ENCODE data around the gene MIA2.
A peak's percentile ranks its signal among the peaks of the same experiment; 100 is the strongest.

Gene MIA2

GRCh38 chr14:39376667-39377403 lies 143.1 kb downstream of the MIA2 start:
- no peak overlapping the region for H3K27ac ChIP-seq

GRCh38 chr14:39381366-39381765 lies 147.7 kb downstream of the MIA2 start:
- H3K27ac ChIP-seq, result no peak overlapping the region
- DNase-seq (ENCODE audit: low read depth, low spot score), result no peak

More at GRCh38 chr14:39376667-39377403, 143.1 kb downstream of the MIA2 start:
- no peak for DNase-seq (ENCODE audit: low read depth, low spot score)

DNA sequence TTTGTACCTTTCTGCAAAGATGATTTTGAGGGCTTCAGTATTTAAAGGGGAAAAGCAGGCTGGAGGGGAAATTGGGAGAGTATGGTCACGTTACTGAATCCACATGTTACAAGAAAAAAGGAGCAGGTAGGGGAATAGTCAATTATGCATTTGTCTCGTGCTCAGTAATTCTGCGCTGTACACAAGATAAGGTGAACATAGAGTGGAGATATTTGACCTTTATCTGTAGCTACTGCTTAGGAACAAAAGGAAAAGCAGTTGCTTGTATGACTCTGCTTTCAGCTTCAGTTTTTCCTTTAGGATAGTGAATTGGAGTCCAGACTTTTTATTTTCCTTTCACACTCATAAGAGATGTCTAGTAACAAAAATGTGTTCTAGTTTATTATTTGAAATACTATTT lies 148.7 kb downstream of the MIA2 start:
- no peak overlapping the region for H3K27ac ChIP-seq
- no peak for DNase-seq (ENCODE audit: low read depth, low spot score)

GRCh38 chr14:39383026-39383660 lies 149.4 kb downstream of the MIA2 start:
- no peak overlapping the region for H3K27ac ChIP-seq

GRCh38 chr14:39383741-39384140 lies 150.0 kb downstream of the MIA2 start:
- no peak overlapping the region for H3K27ac ChIP-seq
- DNase-seq (ENCODE audit: low read depth, low spot score), result no peak

More at GRCh38 chr14:39383026-39383660, 149.4 kb downstream of the MIA2 start:
- no peak for DNase-seq (ENCODE audit: low read depth, low spot score)

DNA sequence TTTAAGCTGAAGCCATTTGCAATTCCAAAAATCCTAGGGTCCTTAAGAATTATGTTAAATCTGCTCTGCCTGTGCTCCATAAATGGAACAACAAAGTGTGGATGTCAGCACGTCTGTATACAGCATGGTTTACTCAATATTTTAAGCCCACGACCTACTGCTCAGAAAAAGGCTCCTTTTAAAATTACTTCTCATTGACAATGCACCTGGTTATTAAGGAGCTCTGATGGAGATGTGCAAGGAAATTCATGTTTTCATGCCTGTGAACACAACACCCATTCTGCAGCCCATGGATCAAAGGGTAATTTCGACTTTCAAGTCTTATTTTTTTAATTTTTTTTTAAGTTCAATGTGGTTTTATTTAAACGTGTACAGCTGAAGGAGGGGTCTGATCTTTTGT lies 150.5 kb downstream of the MIA2 start:
- DNase-seq (ENCODE audit: low read depth, low spot score), result no peak
- no peak overlapping the region for H3K27ac ChIP-seq

- peak; percentile 36 for DNase-seq (ENCODE audit: low read depth, low spot score)
- no peak overlapping the region for H3K27ac ChIP-seq
Measured at GRCh38 chr14:39393289-39393688, 159.6 kb downstream of the MIA2 start.

DNA sequence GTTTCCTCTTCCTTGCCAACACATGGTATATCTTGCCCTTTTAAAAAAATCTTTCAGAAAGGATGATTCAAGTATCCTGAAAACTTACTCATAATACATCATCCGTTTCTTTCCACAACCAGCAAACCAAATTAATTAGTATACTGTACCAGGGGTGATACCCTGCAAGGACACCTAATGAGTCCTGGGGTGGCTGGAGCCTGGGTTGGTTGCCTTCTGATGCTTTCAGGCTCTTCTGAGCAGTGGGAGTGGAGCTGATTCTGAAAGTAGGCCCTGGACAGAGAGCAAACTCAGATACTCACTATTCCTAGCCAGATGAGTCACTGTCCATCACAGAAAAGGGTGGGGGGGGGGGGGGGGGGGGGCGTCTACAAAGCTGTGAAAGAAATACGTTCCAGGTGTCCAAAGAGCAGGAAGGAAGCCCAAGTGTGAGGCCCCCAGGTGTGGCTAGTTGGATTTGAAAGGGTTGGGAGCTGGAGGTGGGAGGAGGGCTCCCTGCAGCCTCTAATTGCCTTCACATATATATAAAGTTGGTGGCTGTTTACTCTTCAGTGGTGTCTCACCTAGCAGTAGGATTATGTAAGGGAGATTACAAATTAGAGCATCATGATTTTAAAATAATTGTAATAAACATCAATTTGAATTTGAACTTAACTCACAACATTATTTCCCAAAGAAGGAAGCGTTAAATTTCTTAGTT lies 162.0 kb downstream of the MIA2 start:
- no peak for DNase-seq (ENCODE audit: low read depth, low spot score)
- peak overlapping the region; percentile 39 for H3K27ac ChIP-seq

DNA sequence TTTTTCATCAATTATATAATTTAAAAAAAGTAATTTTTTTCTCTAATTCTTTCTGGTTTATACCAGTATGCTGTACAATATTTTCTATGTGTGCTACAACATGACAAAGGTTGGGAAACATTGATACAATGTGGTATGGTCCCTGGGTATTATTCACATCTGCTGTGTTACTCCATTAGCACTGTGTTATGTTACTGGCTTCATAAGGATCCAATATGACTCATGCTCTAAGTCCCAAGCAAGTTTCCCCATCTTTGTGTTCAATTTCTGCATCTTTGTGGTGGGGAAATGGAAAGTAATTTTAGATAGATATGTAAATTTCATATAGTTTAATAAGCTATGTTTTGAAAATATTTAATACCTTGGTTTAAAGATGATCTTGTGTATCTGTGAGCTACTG lies 162.7 kb downstream of the MIA2 start:
- no peak for DNase-seq (ENCODE audit: low read depth, low spot score)
- H3K27ac ChIP-seq, result no peak overlapping the region

DNA sequence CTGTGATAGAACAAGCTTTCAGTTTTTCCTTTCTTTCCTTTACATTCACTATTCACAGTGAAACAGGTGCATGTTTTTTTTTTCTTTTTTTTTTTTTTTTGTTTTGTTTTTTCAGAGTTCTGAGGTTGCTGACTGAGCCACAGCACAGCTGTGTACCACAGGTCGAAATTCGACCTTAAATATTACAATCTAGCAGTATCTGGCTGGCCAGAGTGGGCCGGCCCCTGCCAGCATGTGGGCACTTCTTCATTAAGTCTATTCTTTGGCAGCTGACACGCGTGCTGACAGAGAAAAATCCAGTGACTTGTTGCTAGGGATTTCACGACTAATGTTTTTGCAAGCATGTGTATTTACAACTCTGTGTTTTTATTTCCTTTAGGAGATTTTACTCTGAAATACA lies 164.7 kb downstream of the MIA2 start:
- no peak for DNase-seq (ENCODE audit: low read depth, low spot score)
- no peak overlapping the region for H3K27ac ChIP-seq

GRCh38 chr14:39406560-39406959 lies 172.8 kb downstream of the MIA2 start:
- DNase-seq (ENCODE audit: low read depth, low spot score), result no peak
- H3K27ac ChIP-seq, result no peak overlapping the region

DNA sequence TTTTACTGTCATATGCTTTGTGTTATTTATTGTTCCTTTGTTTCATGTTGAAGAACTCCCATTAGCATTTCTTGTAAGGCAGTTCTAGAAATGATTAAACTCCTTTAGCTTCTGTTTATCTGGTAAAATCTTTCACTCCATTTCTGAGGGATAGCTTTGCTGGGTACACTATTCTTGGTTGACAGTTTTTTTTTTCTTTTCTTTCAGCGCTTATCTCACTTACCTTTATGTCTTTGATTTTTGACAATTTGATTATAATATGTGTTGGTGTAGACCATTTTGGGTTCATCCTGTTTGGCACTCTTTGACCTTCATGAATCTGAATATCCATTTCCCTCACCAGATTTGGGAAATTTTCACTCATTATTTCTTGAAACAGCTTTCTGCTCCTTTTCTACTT lies 182.4 kb downstream of the MIA2 start:
- no peak overlapping the region for H3K27ac ChIP-seq
- DNase-seq (ENCODE audit: low read depth, low spot score), result no peak

DNA sequence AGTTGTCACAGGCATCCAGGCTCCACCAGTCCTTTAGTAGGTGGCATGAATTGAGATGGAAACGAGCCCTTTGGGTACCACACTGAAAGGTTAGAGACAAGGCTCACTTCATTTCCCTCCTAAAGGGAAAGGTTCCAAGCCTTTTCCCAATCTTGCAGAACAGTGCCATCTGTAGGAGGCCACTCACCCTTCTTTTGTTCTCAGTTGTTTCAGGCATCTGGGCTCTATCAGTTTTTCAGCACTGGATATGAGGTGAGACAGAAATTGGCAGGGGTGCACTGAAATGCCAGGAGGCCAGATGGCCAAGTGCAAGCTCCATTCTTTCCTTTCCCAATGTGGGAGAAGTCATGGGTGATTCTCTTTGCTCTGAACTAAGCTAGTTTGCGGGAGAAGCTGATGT lies 183.3 kb downstream of the MIA2 start:
- no peak overlapping the region for H3K27ac ChIP-seq
- no peak for DNase-seq (ENCODE audit: low read depth, low spot score)

DNA sequence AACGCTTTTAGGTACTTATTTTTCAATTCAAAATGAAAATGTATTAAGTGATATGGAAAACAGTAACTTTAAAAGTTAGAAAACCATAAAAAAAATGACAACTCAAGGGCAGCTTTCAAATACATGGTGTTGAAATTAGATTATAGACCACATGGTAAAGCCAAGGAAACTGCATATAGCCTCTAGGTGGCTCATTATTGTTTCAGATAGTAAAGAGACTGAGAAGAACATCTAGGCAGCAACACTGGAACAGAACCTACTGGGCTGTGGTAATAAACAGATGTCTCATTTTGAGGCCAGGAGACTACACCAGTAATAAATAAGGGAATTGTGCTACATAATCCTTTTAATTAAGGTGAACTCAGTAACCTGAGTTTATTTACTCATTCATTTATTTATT lies 185.6 kb downstream of the MIA2 start:
- H3K27ac ChIP-seq, result no peak overlapping the region
- no peak for DNase-seq (ENCODE audit: low read depth, low spot score)

DNA sequence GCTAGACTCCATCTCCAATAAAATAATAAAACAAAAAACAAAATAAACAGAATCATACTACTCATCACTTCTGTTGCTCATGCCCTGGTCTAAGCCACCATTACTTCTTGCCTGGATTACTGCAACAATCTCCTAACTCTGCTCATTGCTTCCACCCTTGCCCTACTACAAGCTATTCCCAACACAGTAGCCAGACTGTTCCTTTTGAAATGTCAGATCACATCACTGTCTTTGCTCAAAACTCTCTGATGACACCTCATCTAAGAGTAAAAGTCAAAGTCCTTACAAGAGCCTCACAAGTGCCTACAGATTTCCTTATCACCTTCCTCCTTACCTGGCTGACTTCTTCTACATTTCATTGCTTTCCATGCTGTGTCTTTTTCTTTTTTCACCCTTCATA lies 188.5 kb downstream of the MIA2 start:
- DNase-seq (ENCODE audit: low read depth, low spot score), result no peak
- H3K27ac ChIP-seq, result no peak overlapping the region

DNA sequence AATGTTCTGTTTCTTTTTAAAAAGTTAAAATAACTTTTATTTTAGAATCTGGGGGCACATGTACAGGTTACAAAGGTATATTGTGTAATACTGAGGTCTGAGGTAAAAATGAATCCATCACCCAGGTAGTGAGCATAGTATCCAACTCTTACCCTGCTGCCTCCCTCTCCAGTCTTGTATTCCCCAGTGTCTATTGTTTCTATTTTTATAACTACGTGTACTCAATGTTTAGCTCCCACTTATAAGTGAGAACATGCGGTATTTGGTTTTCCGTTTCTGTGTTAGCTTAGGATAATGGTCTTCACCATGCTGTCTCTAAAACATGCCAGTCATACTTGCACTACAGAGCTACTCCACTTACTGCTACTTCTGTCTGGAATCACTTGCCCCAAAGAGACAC lies 190.1 kb downstream of the MIA2 start:
- no peak overlapping the region for H3K27ac ChIP-seq
- DNase-seq (ENCODE audit: low read depth, low spot score), result no peak

GRCh38 chr14:39425947-39426346 lies 192.2 kb downstream of the MIA2 start:
- no peak for DNase-seq (ENCODE audit: low read depth, low spot score)
- no peak overlapping the region for H3K27ac ChIP-seq

DNA sequence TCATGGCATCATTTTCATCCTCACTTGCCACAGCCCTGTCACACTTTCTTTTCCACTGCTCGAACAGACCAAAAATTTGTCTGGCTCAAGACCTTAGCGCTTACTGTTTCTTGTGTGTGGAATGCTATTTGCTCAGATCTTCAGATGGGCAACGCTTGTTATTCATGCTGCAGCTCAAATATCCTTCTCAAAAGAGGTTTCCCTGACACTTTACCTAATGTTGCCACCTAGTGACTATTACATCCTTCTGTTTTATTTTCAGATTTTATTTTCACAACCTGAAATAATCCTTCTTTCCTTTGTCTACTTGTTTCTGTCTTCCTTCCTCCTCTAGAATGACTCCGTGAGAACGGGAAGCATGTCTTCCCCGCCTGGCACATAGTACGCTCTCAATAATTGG lies 192.9 kb downstream of the MIA2 start:
- H3K27ac ChIP-seq, result no peak overlapping the region
- no peak for DNase-seq (ENCODE audit: low read depth, low spot score)

DNA sequence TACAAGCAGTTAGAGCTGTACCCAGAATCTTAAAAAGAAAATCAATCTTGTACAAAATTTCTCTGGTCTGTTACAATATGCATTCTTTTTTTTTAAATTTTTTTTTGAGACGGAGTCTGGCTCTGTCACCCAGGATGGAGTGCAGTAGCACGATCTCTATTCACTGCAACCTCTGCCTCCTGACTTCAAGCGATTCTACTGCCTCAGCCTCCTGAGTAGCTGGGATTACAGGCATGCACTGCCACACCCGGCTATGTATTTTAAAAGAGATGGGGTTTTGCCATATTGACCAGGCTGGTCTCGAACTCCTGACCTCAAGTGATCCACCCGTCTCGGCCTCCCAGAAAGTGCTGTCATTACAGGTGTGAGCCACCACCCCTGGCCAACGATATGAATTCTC lies 194.4 kb downstream of the MIA2 start:
- DNase-seq (ENCODE audit: low read depth, low spot score), result no peak

DNA sequence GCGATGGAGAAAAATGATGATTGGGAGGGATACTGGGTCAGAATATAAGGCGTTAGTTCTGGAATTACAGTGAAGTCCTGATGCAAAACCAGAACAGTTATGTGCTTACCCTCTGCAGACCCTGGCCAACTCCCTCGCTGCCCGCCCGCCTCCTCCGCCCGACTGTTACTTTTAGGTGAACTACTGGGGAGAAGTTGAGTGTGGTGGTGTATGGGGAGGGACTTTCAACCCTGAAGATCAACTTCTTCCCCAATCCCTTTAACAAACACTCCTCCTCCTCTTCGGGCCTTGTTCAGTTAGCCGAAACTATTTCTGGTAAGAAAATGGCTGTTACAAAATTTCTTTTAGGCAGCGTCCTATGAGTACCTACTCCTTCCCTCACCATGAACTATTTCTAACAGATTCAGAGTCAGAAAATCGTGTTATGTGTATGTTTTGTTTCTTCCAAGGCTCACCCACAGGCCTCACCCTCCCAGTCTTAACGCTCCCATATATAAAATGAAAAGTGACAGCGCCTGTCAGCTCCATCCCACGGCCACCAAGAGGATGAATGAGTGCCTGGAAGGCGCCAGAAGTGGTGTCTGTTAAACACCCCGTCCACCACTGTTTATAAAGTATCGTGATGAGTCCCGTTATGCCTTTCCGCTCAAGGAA lies 197.2 kb downstream of the MIA2 start:
- DNase-seq (ENCODE audit: low read depth, low spot score), result no peak

More for the DNA sequence above, 194.4 kb downstream of the MIA2 start:
- no peak overlapping the region for H3K27ac ChIP-seq

More for the DNA sequence above, 197.2 kb downstream of the MIA2 start:
- H3K27ac ChIP-seq, result peak overlapping the region; percentile 95
